Tibial artery (tissue), 4 donors: Measurements from ENCODE around the gene MYL11.

ENCODE experiments used
- DNase-seq, 2 donors: peaks; one replicate each; pipeline ENCODE4 v3.0.0-alpha.2; 2019
- H3K27ac ChIP-seq, 2 donors: fragments of 200-600 bp; sonication (generic) in 1 of 2; 1 replicate in 1 of 2; 2 replicates in 1 of 2; pipeline ENCODE4 v1.5.1; 2018 to 2019; ENCODE audit warnings: mild to moderate bottlenecking in 1 of 2
- H3K27me3 ChIP-seq, 2 donors: fragments of 200-600 bp; sonication (generic) in 1 of 2; one replicate each; pipeline versions ENCODE4 v1.5.1 to v1.6.0; 2016 to 2019
- H3K36me3 ChIP-seq, 3 donors: fragments of 200-600 bp; sonication (generic) in 2 of 3; one replicate each; pipeline ENCODE4 v1.5.1; 2016 to 2019; ENCODE audit warnings: mild to moderate bottlenecking in 2 of 3
- H3K4me1 ChIP-seq, 4 donors: fragments of 200-600 bp; sonication (generic) in 2 of 4; 1 replicate in 3 of 4; 2 replicates in 1 of 4; pipeline ENCODE4 v1.5.1; 2016 to 2019
- H3K4me3 ChIP-seq, 2 donors: fragments of 200-600 bp; sonication (generic) in 1 of 2; 1 replicate in 1 of 2; 2 replicates in 1 of 2; pipeline ENCODE4 v1.5.1; 2018 to 2019; ENCODE audit warnings: mild to moderate bottlenecking in 2 of 2
- H3K9me3 ChIP-seq, 3 donors: fragments of 200-600 bp; sonication (generic) in 1 of 3; one replicate each; pipeline ENCODE4 v1.5.1; 2016 to 2019
- CTCF ChIP-seq, 2 experiments: fragments of 200-600 bp in 1 of 2; fragments of 450-650 bp in 1 of 2; IDR thresholded peaks; one replicate each; pipeline ENCODE4 v1.5.1; 2017 to 2019; ENCODE audit warnings: antibody characterized with exemption in 2 of 2, mild to moderate bottlenecking in 1 of 2, moderate library complexity in 1 of 2
- intact Hi-C: fragments of 100-400 bp; cut with DNase I; formaldehyde crosslinking; loops from one replicate; pipeline ENCODE4 v1.15.0; 2023; ENCODE audit warnings: low total_unique reads

The MYL11 gene

GRCh38 chr16:30372038-30372712 is 2.4 kb upstream of the MYL11 start:
- no peak overlapping the region for H3K4me3 ChIP-seq
- DNase-seq = peak in 1 of 2 donors; percentile 61
- no peaks in the 10 kb centered on the region for H3K36me3 ChIP-seq
- H3K9me3 ChIP-seq = no peaks in the 10 kb centered on the region
- peaks cover 0 to 33% (median 24%) of the 10 kb centered on the region in 4 donors for H3K4me1 ChIP-seq
- no peak for TF ChIP-seq CTCF (IDR thresholded peaks at IDR 0.05)
- intact Hi-C loops = no loop called here
- peak overlapping the region in 1 of 2 donors; percentile 88 for H3K27ac ChIP-seq
- H3K27me3 ChIP-seq = peaks cover 0 to 3% of the 10 kb centered on the region in 2 donors

GRCh38 chr16:30372725-30373124 is 1.9 kb upstream of the MYL11 start:
- no peak for DNase-seq
- TF ChIP-seq CTCF (IDR thresholded peaks at IDR 0.05) = no peak
- H3K36me3 ChIP-seq = no peaks in the 10 kb centered on the region
- H3K27ac ChIP-seq = no peak overlapping the region
- H3K4me3 ChIP-seq = no peak overlapping the region
- intact Hi-C loops = no loop called here
- peaks cover 0 to 32% (median 22%) of the 10 kb centered on the region in 4 donors for H3K4me1 ChIP-seq
- peaks cover 0 to 3% of the 10 kb centered on the region in 2 donors for H3K27me3 ChIP-seq
- no peaks in the 10 kb centered on the region for H3K9me3 ChIP-seq

DNA sequence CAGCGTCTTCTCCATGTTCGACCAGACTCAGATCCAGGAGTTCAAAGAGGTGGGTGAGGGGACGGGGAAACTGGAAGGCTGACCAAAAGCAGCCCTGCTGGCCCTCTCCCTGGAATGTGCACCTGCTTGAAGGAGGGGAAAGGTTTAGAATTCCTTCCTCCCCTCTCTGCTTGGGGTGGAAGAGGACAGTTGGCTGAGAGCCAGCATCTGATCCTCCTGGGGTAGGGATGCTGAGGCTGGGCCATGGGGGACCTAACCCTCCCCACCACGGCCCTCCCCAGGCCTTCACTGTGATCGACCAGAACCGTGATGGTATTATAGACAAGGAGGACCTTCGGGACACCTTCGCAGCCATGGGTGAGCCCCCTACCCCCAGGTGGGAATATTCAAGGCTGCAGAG is 1.3 kb downstream of the MYL11 start:
- Histone ChIP-seq H3K4me1 (peaks cover 0 to 31% (median 17%) of the 10 kb centered on the region in 4 donors), H3K27me3 (no peaks in the 10 kb centered on the region), H3K36me3 (no peaks in the 10 kb centered on the region), H3K9me3 (no peaks in the 10 kb centered on the region), H3K4me3 (no peak overlapping the region), H3K27ac (no peak overlapping the region)
- intact Hi-C loops = no loop called here
- DNase-seq = peak in 1 of 2 donors; percentile 65
- TF ChIP-seq CTCF (IDR thresholded peaks at IDR 0.05) = no peak

- no peaks in the 10 kb centered on the region for H3K9me3 ChIP-seq
- intact Hi-C loops = no loop called here
- no peaks in the 10 kb centered on the region for H3K36me3 ChIP-seq
- H3K4me1 ChIP-seq = peaks cover 0 to 27% (median 15%) of the 10 kb centered on the region in 4 donors
- DNase-seq = peak in 1 of 2 donors; percentile 64
- TF ChIP-seq CTCF (IDR thresholded peaks at IDR 0.05) = no peak
- no peak overlapping the region for H3K4me3 ChIP-seq
- no peaks in the 10 kb centered on the region for H3K27me3 ChIP-seq
- H3K27ac ChIP-seq = peak overlapping the region; percentile 99 to 100
These were observed 1.9 kb downstream of the MYL11 start for GRCh38 chr16:30376461-30376902.

DNA sequence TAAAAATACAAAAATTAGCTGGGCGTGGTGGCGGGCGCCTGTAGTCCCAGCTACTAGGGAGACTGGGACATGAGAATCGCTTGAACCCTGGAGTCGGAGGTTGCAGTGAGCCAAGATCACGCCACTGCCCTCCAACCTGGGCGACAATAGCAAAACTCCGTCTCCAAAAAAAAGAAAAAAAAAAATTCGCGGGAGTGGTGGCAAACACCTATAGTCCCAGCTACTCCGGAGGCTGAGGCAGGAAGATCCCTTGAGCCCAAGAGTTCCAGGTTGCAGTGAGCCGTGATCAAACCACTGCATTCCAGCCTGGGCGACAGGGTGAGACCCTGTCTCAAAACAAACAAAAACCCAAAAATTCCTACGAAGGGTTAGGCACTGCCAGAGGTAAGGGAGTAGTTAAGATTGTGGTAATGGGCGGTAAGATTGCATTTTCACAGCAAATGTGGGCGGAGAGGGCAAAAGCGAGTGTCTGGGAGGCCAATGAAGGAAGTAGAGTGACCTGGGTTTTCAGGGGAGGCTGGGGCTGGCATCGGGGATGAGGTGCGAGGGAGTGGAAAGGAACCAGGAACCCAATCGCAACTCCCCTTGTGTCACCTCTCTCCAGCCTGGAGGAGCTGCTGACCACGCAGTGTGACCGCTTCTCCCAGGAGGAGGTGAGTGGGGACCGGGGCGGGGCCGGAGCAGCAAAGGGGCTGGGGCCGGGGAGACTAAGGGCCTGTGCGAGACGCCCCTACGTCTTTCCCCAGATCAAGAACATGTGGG is 2.6 kb downstream of the MYL11 start:
- Histone ChIP-seq H3K27ac (peak overlapping the region; percentile 99 to 100), H3K36me3 (no peaks in the 10 kb centered on the region)

More for the DNA sequence above, 2.6 kb downstream of the MYL11 start:
- no peaks in the 10 kb centered on the region for H3K27me3 ChIP-seq
- TF ChIP-seq CTCF (IDR thresholded peaks at IDR 0.05) = no peak
- intact Hi-C loops = no loop called here
- peaks cover 0 to 26% (median 15%) of the 10 kb centered on the region in 4 donors for H3K4me1 ChIP-seq
- DNase-seq = peak in 1 of 2 donors; percentile 63
- no peaks in the 10 kb centered on the region for H3K9me3 ChIP-seq
- peak overlapping the region; percentile 70 to 91 for H3K4me3 ChIP-seq
